Measurements from ENCODE around the gene TRIB2.
"Not testable (repeated sequence)": the region's sequence is repeated elsewhere in the genome, so short reads cannot be mapped to it uniquely, and the experiment has no call there.

TRIB2 gene

GRCh38 chr2:12675801-12676200, 40.9 kb upstream of the TRIB2 start:
- no peak overlapping the region for H3K27ac ChIP-seq
- in situ Hi-C loops (cut with HindIII; ENCODE audit: low pct_ligation_motif_present, low sequenced_read_pairs), result no loop called here
- no peak overlapping the region for H3K4me3 ChIP-seq (ENCODE audit: low read depth, low read length)
- DNase-seq, result peak; percentile 18
- H3K36me3 ChIP-seq (replicated peaks), result no peaks in the 10 kb centered on the region
- no peak for TF ChIP-seq CTCF (IDR thresholded peaks at IDR 0.05; ENCODE audit: low read depth, low read length, missing control alignments)
- H3K27me3 ChIP-seq (replicated peaks), result no peaks in the 10 kb centered on the region

DNA sequence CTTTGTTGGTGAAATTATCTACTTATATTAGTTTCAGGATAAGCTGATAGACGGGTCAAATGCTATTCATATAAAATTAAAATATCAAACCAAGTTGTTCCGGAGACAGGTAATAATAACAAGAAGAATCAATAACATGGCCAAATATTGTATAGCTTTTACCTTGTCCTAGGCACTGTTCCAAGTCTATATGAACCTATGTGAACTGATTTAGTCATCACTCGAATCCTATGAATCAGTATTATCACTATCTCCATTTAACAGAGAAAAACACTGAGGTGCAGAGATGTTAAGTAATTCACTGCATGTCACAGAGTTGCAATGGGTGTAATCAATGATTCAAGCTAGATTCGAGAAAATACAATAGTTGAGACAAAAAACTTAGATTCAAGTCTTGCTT, 40.0 kb upstream of the TRIB2 start:
- no peak for DNase-seq
- Histone ChIP-seq H3K27me3 (replicated peaks) (no peaks in the 10 kb centered on the region), H3K4me3 (ENCODE audit: low read depth, low read length) (no peak overlapping the region), H3K36me3 (replicated peaks) (no peaks in the 10 kb centered on the region), H3K27ac (no peak overlapping the region)
- no peak for TF ChIP-seq CTCF (IDR thresholded peaks at IDR 0.05; ENCODE audit: low read depth, low read length, missing control alignments)
- in situ Hi-C loops (cut with HindIII; ENCODE audit: low pct_ligation_motif_present, low sequenced_read_pairs), result no loop called here

DNA sequence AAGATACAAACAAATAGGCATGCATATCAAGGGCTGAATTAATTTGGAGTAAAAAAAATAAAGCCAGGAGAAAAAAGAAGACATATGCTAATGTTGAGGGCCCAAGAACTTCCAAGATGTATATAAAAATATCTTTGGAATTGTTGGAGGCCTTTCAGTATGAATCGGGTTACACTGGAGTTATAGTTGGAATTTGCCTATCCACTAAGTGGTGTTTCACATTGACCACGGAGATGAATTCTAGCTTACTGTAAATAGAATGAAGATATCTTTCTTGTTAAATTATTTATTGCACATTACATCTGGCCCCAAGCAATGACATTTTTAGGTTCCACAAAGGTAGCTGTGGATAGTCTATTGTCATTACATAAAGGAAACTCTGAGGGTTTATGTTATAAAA, 38.5 kb upstream of the TRIB2 start:
- no peak for DNase-seq
- Histone ChIP-seq H3K36me3 (replicated peaks) (no peaks in the 10 kb centered on the region), H3K27ac (no peak overlapping the region), H3K27me3 (replicated peaks) (no peaks in the 10 kb centered on the region), H3K4me3 (ENCODE audit: low read depth, low read length) (no peak overlapping the region)
- in situ Hi-C loops (cut with HindIII; ENCODE audit: low pct_ligation_motif_present, low sequenced_read_pairs), result no loop called here
- TF ChIP-seq CTCF (IDR thresholded peaks at IDR 0.05; ENCODE audit: low read depth, low read length, missing control alignments), result no peak

- in situ Hi-C loops (cut with HindIII; ENCODE audit: low pct_ligation_motif_present, low sequenced_read_pairs), result no loop called here
- no peak overlapping the region for H3K4me3 ChIP-seq (ENCODE audit: low read depth, low read length)
- no peak for TF ChIP-seq CTCF (IDR thresholded peaks at IDR 0.05; ENCODE audit: low read depth, low read length, missing control alignments)
These were observed 37.1 kb upstream of the TRIB2 start for GRCh38 chr2:12679550-12680072.

DNA sequence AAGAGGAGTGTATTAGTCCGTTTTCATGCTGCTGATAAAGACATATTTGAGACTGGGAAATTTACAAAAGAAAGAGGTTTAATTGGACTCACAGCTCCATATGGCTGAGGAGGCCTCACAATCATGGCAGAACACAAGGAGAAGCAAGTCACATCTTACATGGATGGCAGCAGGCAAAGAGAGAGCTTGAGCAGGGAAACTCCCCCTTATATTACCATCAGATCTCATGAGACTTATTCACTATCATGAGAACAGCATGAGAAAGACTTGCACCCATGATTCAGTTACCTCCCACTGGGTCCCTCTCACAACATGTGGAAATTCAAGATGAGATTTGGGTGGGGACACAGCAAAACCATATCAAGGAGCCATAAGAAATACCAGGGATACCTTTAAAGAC, 36.6 kb upstream of the TRIB2 start:
- H3K27me3 ChIP-seq (replicated peaks); H3K36me3 ChIP-seq (replicated peaks); in situ Hi-C loops (cut with HindIII; ENCODE audit: low pct_ligation_motif_present, low sequenced_read_pairs); H3K4me3 ChIP-seq (ENCODE audit: low read depth, low read length); H3K27ac ChIP-seq; DNase-seq: not testable (repeated sequence)

More at GRCh38 chr2:12679550-12680072, 37.1 kb upstream of the TRIB2 start:
- no peak for DNase-seq
- no peaks in the 10 kb centered on the region for H3K36me3 ChIP-seq (replicated peaks)
- no peaks in the 10 kb centered on the region for H3K27me3 ChIP-seq (replicated peaks)
- no peak overlapping the region for H3K27ac ChIP-seq

DNA sequence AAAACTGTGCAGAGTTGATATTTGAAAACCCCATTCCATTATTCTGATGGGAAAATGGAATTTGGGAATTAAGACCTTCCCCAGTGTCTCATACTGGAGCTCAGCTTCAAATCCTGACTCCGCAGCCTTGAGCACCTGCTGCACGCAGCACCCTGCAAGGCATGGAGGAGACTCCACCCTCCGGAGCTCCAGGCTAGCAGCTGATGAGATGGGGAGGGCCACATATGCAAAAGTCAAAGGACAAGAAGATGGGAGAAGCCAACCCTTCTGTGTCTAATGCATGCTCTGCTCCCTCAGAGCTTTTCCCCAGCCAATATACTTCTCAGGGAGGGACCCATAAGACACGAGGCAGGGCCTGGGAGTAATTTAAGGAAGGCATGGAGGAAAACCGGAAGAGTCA, 34.7 kb upstream of the TRIB2 start:
- TF ChIP-seq CTCF (IDR thresholded peaks at IDR 0.05; ENCODE audit: low read depth, low read length, missing control alignments), result no peak
- no peaks in the 10 kb centered on the region for H3K27me3 ChIP-seq (replicated peaks)
- no peaks in the 10 kb centered on the region for H3K36me3 ChIP-seq (replicated peaks)
- no peak overlapping the region for H3K4me3 ChIP-seq (ENCODE audit: low read depth, low read length)
- in situ Hi-C loops (cut with HindIII; ENCODE audit: low pct_ligation_motif_present, low sequenced_read_pairs), result no loop called here
- H3K27ac ChIP-seq, result no peak overlapping the region
- no peak for DNase-seq

Measured in brain microvascular endothelial cell (primary cell).